Measurements from ENCODE around the gene DIMT1.

DNA sequence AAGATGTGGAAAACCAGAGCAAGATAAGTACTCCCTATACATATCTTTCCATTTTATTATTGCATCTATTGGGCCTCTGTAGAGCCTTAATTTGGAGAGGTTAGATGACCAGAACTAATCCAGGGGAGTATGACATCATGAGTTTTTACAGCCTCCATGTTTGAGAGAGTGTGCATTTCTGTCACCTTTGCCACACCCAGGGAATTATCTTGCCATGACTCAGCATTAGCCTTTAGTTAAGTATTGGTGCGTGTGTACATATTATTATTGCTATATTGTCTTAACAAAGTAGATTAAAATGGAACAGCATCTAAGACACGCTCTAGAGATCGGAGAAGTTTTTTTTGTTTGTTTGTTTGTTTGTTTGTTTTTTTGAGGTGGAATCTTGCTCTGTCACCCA is 27.6 kb downstream of the DIMT1 start:
- TF ChIP-seq CTCF (conservative IDR thresholded peaks at IDR 0.05 in 1 of 2, IDR thresholded peaks at IDR 0.05 in 1 of 2; ENCODE audit: low read depth in 1 of 2, low read length in 2 of 2): no peak
- TF ChIP-seq EZH2 (IDR thresholded peaks at IDR 0.05; ENCODE audit: low read length, missing control alignments): no peak

Measured in fibroblast of lung (primary cell).